ENCODE measurements around the gene MARK4.

MARK4 gene

GRCh38 chr19:45271735-45272108, 20.7 kb downstream of the MARK4 start:
- DNase-seq (ENCODE audit: low read depth): no peak

- no peak for DNase-seq (ENCODE audit: low read depth)
Observed at GRCh38 chr19:45273521-45273855, 22.4 kb downstream of the MARK4 start.

GRCh38 chr19:45275370-45275971, 24.4 kb downstream of the MARK4 start:
- DNase-seq (ENCODE audit: low read depth): no peak

- peak; percentile 73 for DNase-seq (ENCODE audit: low read depth)
Observed at GRCh38 chr19:45276284-45276687, 25.2 kb downstream of the MARK4 start.

- DNase-seq (ENCODE audit: low read depth): no peak
Observed at GRCh38 chr19:45278087-45278486, 27.0 kb downstream of the MARK4 start.

- no peak for DNase-seq (ENCODE audit: low read depth)
Observed at GRCh38 chr19:45279587-45280192, 28.6 kb downstream of the MARK4 start.

GRCh38 chr19:45280471-45280961, 29.4 kb downstream of the MARK4 start:
- DNase-seq (ENCODE audit: low read depth): peak; percentile 91

- DNase-seq (ENCODE audit: low read depth): no peak
Observed at GRCh38 chr19:45283443-45284033, 32.5 kb downstream of the MARK4 start.

- no peak for DNase-seq (ENCODE audit: low read depth)
Observed at GRCh38 chr19:45290381-45290931, 39.4 kb downstream of the MARK4 start.

- DNase-seq (ENCODE audit: low read depth): no peak
Observed at GRCh38 chr19:45291834-45292233, 40.8 kb downstream of the MARK4 start.

GRCh38 chr19:45293682-45294081, 42.6 kb downstream of the MARK4 start:
- no peak for DNase-seq (ENCODE audit: low read depth)

- DNase-seq (ENCODE audit: low read depth): no peak
Observed at GRCh38 chr19:45294291-45295029, 43.4 kb downstream of the MARK4 start.

- no peak for DNase-seq (ENCODE audit: low read depth)
Observed at GRCh38 chr19:45295873-45296272, 44.8 kb downstream of the MARK4 start.

- no peak for DNase-seq (ENCODE audit: low read depth)
Observed at GRCh38 chr19:45296355-45296754, 45.3 kb downstream of the MARK4 start.

- no peak for DNase-seq (ENCODE audit: low read depth)
Observed at GRCh38 chr19:45297674-45298073, 46.6 kb downstream of the MARK4 start.

- DNase-seq (ENCODE audit: low read depth): no peak
Observed at GRCh38 chr19:45298264-45298663, 47.2 kb downstream of the MARK4 start.

GRCh38 chr19:45299719-45300118, 48.6 kb downstream of the MARK4 start:
- DNase-seq (ENCODE audit: low read depth): no peak

- no peak for DNase-seq (ENCODE audit: low read depth)
Observed at GRCh38 chr19:45302416-45302815, 51.3 kb downstream of the MARK4 start.

- DNase-seq (ENCODE audit: low read depth): no peak
Observed at GRCh38 chr19:45303269-45304060, 52.4 kb downstream of the MARK4 start.

GRCh38 chr19:45304141-45304926, 53.3 kb downstream of the MARK4 start:
- DNase-seq (ENCODE audit: low read depth): no peak

GRCh38 chr19:45305007-45305406, 53.9 kb downstream of the MARK4 start:
- no peak for DNase-seq (ENCODE audit: low read depth)
